SK-N-SH (cell line): Measurements from ENCODE around the gene CRISPLD2. TPM values are rescaled to one million over a fixed set of nuclear protein-coding genes. Genes with fewer than 3 reads are reported as not detected.

Experiments used
- CTCF ChIA-PET: fragments of 300-600, 350-600 bp; formaldehyde crosslinking; extraction: SDS; loops from one replicate; lab custom pipeline; 2021; lab: Yijun Ruan, JAX
- POLR2A ChIA-PET: fragments of 350-600 bp; sonication (Branson Sonifier 250); formaldehyde crosslinking; extraction: SDS; loops from one replicate; lab custom pipeline; 2020; ENCODE audit warnings: antibody characterized with exemption, inconsistent platforms; lab: Yijun Ruan, JAX
- DNase-seq: peaks from one replicate; pipeline ENCODE4 v3.0.0; 2012
- H2AFZ ChIP-seq: fragments of 200-600 bp; sonication (generic); 2 replicates; pipeline ENCODE4 v1.8.1; 2016; ENCODE audit warnings: antibody characterized with exemption, mild to moderate bottlenecking, low read depth
- H3F3A ChIP-seq: fragments of 200-600 bp; sonication (generic); replicated peaks from 2 replicates; pipeline ENCODE3; 2016; ENCODE audit warnings: antibody characterized with exemption, mild to moderate bottlenecking; ENCODE audit not compliant: insufficient read depth
- H3K27ac ChIP-seq, 2 experiments: fragments of 200-500 bp in 1 of 2; fragments of 200-600 bp in 1 of 2; sonication (Bioruptor generic) in 1 of 2; sonication (generic), shearing (Covaris generic) in 1 of 2; 2 replicates each; pipeline versions ENCODE4 v1.5.1 to v1.6.1; 2014 to 2016; ENCODE audit warnings: low read depth in 2 of 2, inconsistent platforms in 1 of 2, low read length in 1 of 2, mild to moderate bottlenecking in 1 of 2, mixed read lengths in 1 of 2
- H3K27me3 ChIP-seq: fragments of 200-600 bp; sonication (generic), shearing (Covaris generic); 2 replicates; pipeline ENCODE4 v1.6.1; 2016; ENCODE audit warnings: mixed run types; ENCODE audit not compliant: insufficient read depth
- H3K36me3 ChIP-seq, 2 experiments: fragments of 200-500 bp in 1 of 2; fragments of 200-600 bp in 1 of 2; sonication (Bioruptor generic) in 1 of 2; sonication (generic) in 1 of 2; replicated peaks in 1 of 2; 2 replicates each; pipeline versions ENCODE3 to v1.5.1; 2014 to 2016; ENCODE audit warnings: low read length in 1 of 2, mild to moderate bottlenecking in 1 of 2; ENCODE audit not compliant: insufficient read depth in 2 of 2, control insufficient read depth in 1 of 2
- H3K4me1 ChIP-seq, 2 experiments: fragments of 200-500 bp in 1 of 2; fragments of 200-600 bp in 1 of 2; sonication (Bioruptor generic) in 1 of 2; sonication (generic), shearing (Covaris generic) in 1 of 2; 2 replicates each; pipeline versions ENCODE4 v1.5.1 to v1.6.1; 2014 to 2016; ENCODE audit warnings: low read depth in 1 of 2, low read length in 1 of 2, mixed run types in 1 of 2; ENCODE audit not compliant: insufficient read depth in 2 of 2, control insufficient read depth in 1 of 2
- H3K4me2 ChIP-seq: fragments of 200-600 bp; sonication (generic), shearing (Covaris generic); 2 replicates; pipeline ENCODE4 v1.6.1; 2017; ENCODE audit warnings: mixed run types
- H3K4me3 ChIP-seq, 2 experiments: fragments of 200-500 bp in 1 of 2; fragments of 200-600 bp in 1 of 2; sonication (Bioruptor generic) in 1 of 2; sonication (generic), shearing (Covaris generic) in 1 of 2; 2 replicates each; pipeline versions ENCODE4 v1.5.1 to v1.8.1; 2014 to 2016; ENCODE audit warnings: low read depth in 2 of 2, inconsistent platforms in 1 of 2, low read length in 1 of 2, mild to moderate bottlenecking in 1 of 2, mixed read lengths in 1 of 2, moderate library complexity in 1 of 2
- H3K79me2 ChIP-seq: fragments of 200-600 bp; sonication (generic); 2 replicates; pipeline ENCODE4 v1.8.1; 2017; ENCODE audit warnings: mild to moderate bottlenecking; ENCODE audit not compliant: insufficient read depth
- H3K9ac ChIP-seq: fragments of 200-600 bp; sonication (generic); 2 replicates; pipeline ENCODE4 v1.6.1; 2017; ENCODE audit warnings: mixed run types
- H3K9me2 ChIP-seq: fragments of 200-600 bp; sonication (generic); 2 replicates; pipeline ENCODE4 v1.6.1; 2017; ENCODE audit warnings: mixed run types
- H3K9me3 ChIP-seq: fragments of 200-600 bp; sonication (generic); 2 replicates; pipeline ENCODE4 v1.6.1; 2017; ENCODE audit warnings: mixed run types, mild to moderate bottlenecking, moderate library complexity
- H4K20me1 ChIP-seq: fragments of 200-600 bp; sonication (generic); 2 replicates; pipeline ENCODE4 v1.6.1; 2017; ENCODE audit warnings: mild to moderate bottlenecking, mixed run types; ENCODE audit not compliant: insufficient read depth
- EP300 ChIP-seq, 2 experiments: IDR thresholded peaks; 2 replicates each; pipeline versions ENCODE4 v1.4.0 to v1.6.1; 2012; ENCODE audit warnings: borderline replicate concordance in 1 of 2, low read depth in 1 of 2, low read length in 1 of 2
- EZH2phosphoT487 ChIP-seq: fragments of 200-600 bp; sonication (generic); IDR thresholded peaks from 2 replicates; pipeline ENCODE4 v1.6.1; 2017; ENCODE audit warnings: low read depth, mixed run types, mild to moderate bottlenecking, antibody characterized with exemption, moderate library complexity, borderline replicate concordance
- FOXJ3 ChIP-seq: sonication (generic); formaldehyde crosslinking; IDR thresholded peaks from 2 replicates; pipeline ENCODE4 v1.5.1; 2020; ENCODE audit warnings: mild to moderate bottlenecking, missing genetic modification reagents
- GABPA ChIP-seq: IDR thresholded peaks from 2 replicates; pipeline ENCODE4 v1.4.0; 2012; ENCODE audit warnings: low read depth, mild to moderate bottlenecking
- GATA2 ChIP-seq: sonication (generic); formaldehyde crosslinking; IDR thresholded peaks from 2 replicates; pipeline ENCODE4 v1.5.0; 2020; ENCODE audit warnings: mild to moderate bottlenecking, missing genetic modification reagents
- JUND ChIP-seq: IDR thresholded peaks from 2 replicates; pipeline ENCODE4 v1.4.0; 2012
- MEF2A ChIP-seq: IDR thresholded peaks from 2 replicates; pipeline ENCODE4 v1.4.0; 2012; ENCODE audit warnings: low read depth, borderline replicate concordance
- MXI1 ChIP-seq: IDR thresholded peaks from 2 replicates; pipeline ENCODE4 v1.6.1; 2012; ENCODE audit warnings: mild to moderate bottlenecking, low read depth, low read length, improper control_type of control experiment
- NRF1 ChIP-seq: IDR thresholded peaks from 2 replicates; pipeline ENCODE4 v1.6.1; 2012; ENCODE audit warnings: low read depth, mild to moderate bottlenecking, low read length
- POLR2AphosphoS5 ChIP-seq: IDR thresholded peaks from 2 replicates; pipeline ENCODE4 v1.6.1; 2012; ENCODE audit warnings: low read depth, low read length
- RAD21 ChIP-seq: IDR thresholded peaks from 2 replicates; pipeline ENCODE4 v1.6.1; 2012; ENCODE audit warnings: mild to moderate bottlenecking, low read length
- RCOR1 ChIP-seq: fragments of 150-350 bp; IDR thresholded peaks from 2 replicates; pipeline ENCODE4 v1.6.1; 2017; ENCODE audit warnings: antibody characterized with exemption, low read length
- REST ChIP-seq: IDR thresholded peaks from 2 replicates; pipeline ENCODE4 v1.6.1; 2012; ENCODE audit warnings: mild to moderate bottlenecking, low read depth, low read length, moderate library complexity
- SMC3 ChIP-seq: IDR thresholded peaks from 2 replicates; pipeline ENCODE4 v1.6.1; 2012; ENCODE audit warnings: low read depth, low read length, improper control_type of control experiment
- TCF12 ChIP-seq: IDR thresholded peaks from 2 replicates; pipeline ENCODE4 v1.4.0; 2012
- TEAD4 ChIP-seq: IDR thresholded peaks from 2 replicates; pipeline ENCODE4 v1.4.0; 2012; ENCODE audit warnings: mild to moderate bottlenecking, borderline replicate concordance; ENCODE audit not compliant: insufficient read depth
- USF1 ChIP-seq: IDR thresholded peaks from 2 replicates; pipeline ENCODE4 v1.4.0; 2012; ENCODE audit warnings: low read depth, borderline replicate concordance
- WGBS: methylation state at CpG from one replicate; pipeline ENCODE4 v1.1.6; 2017; ENCODE audit warnings: low lambda C conversion rate; 5-methylcytosine and 5-hydroxymethylcytosine counted together
- polyA plus RNA-seq, 3 experiments: library from polyadenylated mRNA; depleted of rRNA; stranded (reverse); fragments of >200 nt; gene quantifications; 2 replicates each; pipeline ENCODE4 v1.2.3, GENCODE V29; 2012

Gene CRISPLD2
- polyA plus RNA-seq, 1 of the 3 experiments (the other 2 are of a cell fraction), result 6.3 TPM

GRCh38 chr16:84787263-84787622 is 32.5 kb upstream of the CRISPLD2 start:
- H3K79me2 ChIP-seq, result no peaks in the 10 kb centered on the region
- WGBS, result 97% methylated on average over 5 of the region's 5 CpGs
- CTCF ChIA-PET, result interaction anchor here (0.6 to 3.1 kb wide), 5 partner anchors 15 to 165 kb away, joined by 3 to 25 read pairs (median 4); no protein-coding TSS in a partner anchor

More at GRCh38 chr16:84787263-84787622, 32.5 kb upstream of the CRISPLD2 start:
- Histone ChIP-seq H3K4me1 (peaks cover 6 to 41% of the 10 kb centered on the region in 2 experiments; a peak in 3 of 4 replicates), H3K27me3 (no peaks in the 10 kb centered on the region), H3K9ac (no peak overlapping the region)
- TF ChIP-seq JUND (no peak), POLR2AphosphoS5 (no peak), TCF12 (no peak), EZH2phosphoT487 (no peak), GATA2 (CRISPR knock-in tag) (no peak), SMC3 (no peak), TEAD4 (no peak), REST (no peak), RAD21 (no peak), RCOR1 (no peak), FOXJ3 (CRISPR knock-in tag) (no peak), GABPA (no peak), MEF2A (no peak), NRF1 (no peak), USF1 (no peak), EP300 (IDR thresholded peaks at IDR 0.05; ENCODE audit: borderline replicate concordance in 1 of 2, low read depth in 1 of 2, low read length in 1 of 2) (no peak), MXI1 (no peak)
- TF ChIP-seq, all 33 proteins: peak for 0
- no peaks in the 10 kb centered on the region for H3K9me2 ChIP-seq
- H4K20me1 ChIP-seq, result no peaks in the 10 kb centered on the region
- peaks cover 3% of the 10 kb centered on the region for H3F3A ChIP-seq
- no peak overlapping the region for H3K27ac ChIP-seq
- no peak for DNase-seq
- no peak overlapping the region for H3K4me3 ChIP-seq
- H3K4me2 ChIP-seq, result no peak overlapping the region
- H2AFZ ChIP-seq, result no peak overlapping the region
- H3K36me3 ChIP-seq, result no peaks in the 10 kb centered on the region
- no peaks in the 10 kb centered on the region for H3K9me3 ChIP-seq
- POLR2A ChIA-PET, result interaction anchor here (0.8 kb wide), 1 partner anchor 33 kb away, joined by 3 read pairs; no protein-coding TSS in a partner anchor
